ENCODE data around the gene RANBP1. TPM values are rescaled to one million over a fixed set of nuclear protein-coding genes. Genes with fewer than 3 reads are reported as not detected.
A peak's percentile ranks its signal among the peaks of the same experiment; 100 is the strongest.
"Not testable (repeated sequence)": the region's sequence is repeated elsewhere in the genome, so short reads cannot be mapped to it uniquely, and the experiment has no call there.

RANBP1 gene
- 100 to 1,000 TPM; 135 to 205 (median 183) TPM for polyA plus RNA-seq (ENCODE audit: insufficient read length in 4 of 4)

- no peak for DNase-seq (ENCODE audit: low read depth in 4 of 4, low spot score in 3 of 4)
These were observed at the start of gene RANBP1 for GRCh38 chr22:20115691-20116375. Gene RANBP1 (plus strand): TSS chr22:20116104. CDS start chr22:20116185, 81 bp downstream.

- no peak for DNase-seq (ENCODE audit: low read depth in 4 of 4, low spot score in 3 of 4)
These were observed 49.1 kb upstream of the RANBP1 start for GRCh38 chr22:20066617-20067383.

- DNase-seq (ENCODE audit: low read depth in 4 of 4, low spot score in 3 of 4): not testable (repeated sequence)
These were observed 48.6 kb upstream of the RANBP1 start for GRCh38 chr22:20067384-20067682.

GRCh38 chr22:20068640-20069039 is 47.3 kb upstream of the RANBP1 start:
- no peak for DNase-seq (ENCODE audit: low read depth in 4 of 4, low spot score in 3 of 4)

GRCh38 chr22:20069331-20070042 is 46.4 kb upstream of the RANBP1 start:
- no peak for DNase-seq (ENCODE audit: low read depth in 4 of 4, low spot score in 3 of 4)

DNA sequence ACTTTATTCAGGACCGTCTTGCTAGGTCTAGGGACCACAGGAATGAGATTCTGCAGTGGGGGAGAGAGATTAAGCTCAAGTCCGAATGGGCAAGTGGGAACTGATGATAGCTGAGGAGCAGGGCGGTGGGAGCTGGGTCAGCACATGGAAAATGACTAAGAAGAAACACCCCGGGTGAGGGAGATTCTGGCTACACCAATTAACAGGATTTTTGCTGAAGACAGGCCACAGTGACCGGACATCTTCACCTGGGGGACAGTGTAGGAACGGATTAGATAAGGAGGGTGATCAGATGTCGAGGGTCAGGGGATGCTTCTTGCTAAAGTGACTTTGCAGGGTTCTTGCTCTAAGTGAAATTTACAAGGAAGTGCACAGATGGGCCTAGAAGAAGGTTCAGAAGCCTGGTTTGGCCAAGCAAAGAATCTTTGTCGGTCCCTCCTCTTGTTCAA is 44.4 kb upstream of the RANBP1 start:
- no peak for DNase-seq (ENCODE audit: low read depth in 4 of 4, low spot score in 3 of 4)

DNA sequence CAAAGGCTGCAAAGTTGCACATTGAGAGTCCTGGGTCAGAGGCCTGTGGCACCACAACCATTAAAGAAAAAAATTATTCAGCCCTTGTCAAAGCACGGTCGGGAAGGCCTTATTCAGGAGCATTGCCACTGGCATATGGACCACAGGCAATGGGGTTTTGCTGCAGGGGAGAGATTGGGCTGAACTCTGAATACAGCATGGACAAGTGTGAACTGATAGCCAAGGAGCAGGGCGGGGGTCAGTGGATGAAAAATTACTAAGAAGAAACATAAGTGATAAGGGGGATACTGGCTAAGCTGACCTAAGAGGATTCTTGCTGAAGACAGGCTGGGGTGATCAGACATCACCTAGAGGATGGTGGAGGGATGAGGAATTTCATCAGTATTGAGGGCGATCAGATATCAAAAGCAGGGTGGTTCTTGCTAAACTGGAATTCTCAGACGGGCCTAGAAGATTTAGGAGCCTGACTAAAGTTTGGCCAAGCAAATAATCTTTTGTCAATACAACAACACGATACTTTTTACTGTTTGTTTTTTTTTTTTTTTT is 39.2 kb upstream of the RANBP1 start:
- DNase-seq (ENCODE audit: low read depth in 4 of 4, low spot score in 3 of 4): no peak

GRCh38 chr22:20079745-20080444 is 36.0 kb upstream of the RANBP1 start, which contains the start of gene DGCR8:
Gene DGCR8 (plus strand): TSS chr22:20080241. CDS start chr22:20085964, 5,723 bp downstream.
- peak; percentile 87 to 95 (median 92) for DNase-seq (ENCODE audit: low read depth in 4 of 4, low spot score in 3 of 4)

GRCh38 chr22:20080445-20080775 is 35.5 kb upstream of the RANBP1 start:
- DNase-seq (ENCODE audit: low read depth in 4 of 4, low spot score in 3 of 4): peak in 1 of 4 donors; percentile 8

DNA sequence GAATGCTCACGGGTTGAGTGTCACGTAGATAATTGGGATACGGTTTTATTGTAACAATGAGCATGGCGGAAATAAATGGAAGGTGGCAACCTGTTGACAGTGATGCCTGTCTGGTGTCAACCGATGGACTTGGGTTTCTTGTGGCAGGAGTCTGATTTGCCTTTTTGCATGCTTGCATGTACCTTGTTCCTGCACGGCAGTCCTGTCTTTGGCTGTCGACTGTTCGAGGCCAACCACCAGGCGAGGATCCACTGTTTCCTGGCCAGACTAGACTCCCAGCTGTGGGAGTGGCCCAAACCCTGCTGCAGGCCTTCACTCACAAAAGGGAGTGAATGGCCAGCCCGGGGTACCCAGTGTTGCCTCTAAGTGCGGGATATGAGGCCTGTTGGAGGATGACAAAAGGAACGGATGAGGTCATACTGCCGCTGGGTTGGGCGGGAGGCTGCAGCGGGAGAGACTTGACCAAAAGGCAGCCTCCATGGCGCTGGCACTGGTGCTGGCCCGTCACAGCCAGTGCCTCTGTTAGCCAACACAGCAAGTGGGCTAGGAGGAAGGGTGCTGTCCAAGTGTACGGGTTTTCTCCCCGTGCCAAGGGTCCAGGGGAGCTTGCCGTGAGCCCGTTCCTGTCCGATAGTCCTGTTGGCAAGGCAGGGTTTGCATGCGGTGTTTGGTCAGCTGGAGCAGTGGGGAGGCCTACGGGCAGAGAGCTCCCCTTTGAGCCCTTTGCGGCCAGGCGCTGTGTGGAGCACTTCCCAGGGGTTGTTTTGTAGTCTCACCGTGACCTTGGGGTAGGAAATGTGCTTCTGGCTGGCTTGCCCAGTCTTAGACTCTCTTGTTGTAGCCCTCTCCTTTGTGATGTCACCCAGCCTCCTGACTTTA is 34.9 kb upstream of the RANBP1 start:
- peak in 1 of 4 donors; percentile 5 for DNase-seq (ENCODE audit: low read depth in 4 of 4, low spot score in 3 of 4)

GRCh38 chr22:20083157-20083890 is 32.6 kb upstream of the RANBP1 start:
- DNase-seq (ENCODE audit: low read depth in 4 of 4, low spot score in 3 of 4): no peak

DNA sequence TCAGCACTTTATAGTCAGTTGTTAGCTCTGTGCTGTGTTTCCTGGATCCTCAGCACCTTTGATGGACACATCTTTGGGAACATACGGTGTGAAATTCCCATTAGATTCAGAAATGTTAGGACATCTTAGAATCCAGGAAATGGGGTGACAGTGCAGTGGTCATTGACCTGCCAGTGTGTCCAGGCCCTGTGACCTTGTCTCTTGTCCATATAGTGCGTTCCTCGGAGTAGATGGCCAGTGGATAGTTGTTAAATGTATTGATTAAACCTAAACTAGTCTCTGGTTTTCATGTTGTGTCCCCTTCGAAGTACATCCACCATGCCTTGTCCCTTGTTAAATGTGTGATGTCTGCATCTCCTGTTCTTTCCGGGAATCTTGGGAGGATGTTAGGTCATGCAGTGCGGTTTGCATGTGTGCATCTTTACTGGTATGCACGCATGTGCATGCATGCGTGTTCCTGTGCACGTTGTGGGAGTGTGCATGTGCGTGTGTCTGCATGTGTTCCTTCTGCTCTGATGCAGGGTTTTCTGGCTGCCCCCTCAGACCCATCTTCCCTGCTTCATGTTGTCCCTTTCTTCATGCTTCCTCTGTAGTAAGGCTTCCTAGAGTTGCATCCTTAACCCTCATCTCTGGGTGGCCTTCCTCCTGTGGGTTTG is 31.9 kb upstream of the RANBP1 start:
- no peak for DNase-seq (ENCODE audit: low read depth in 4 of 4, low spot score in 3 of 4)

GRCh38 chr22:20084547-20085413 is 31.1 kb upstream of the RANBP1 start:
- no peak for DNase-seq (ENCODE audit: low read depth in 4 of 4, low spot score in 3 of 4)

DNA sequence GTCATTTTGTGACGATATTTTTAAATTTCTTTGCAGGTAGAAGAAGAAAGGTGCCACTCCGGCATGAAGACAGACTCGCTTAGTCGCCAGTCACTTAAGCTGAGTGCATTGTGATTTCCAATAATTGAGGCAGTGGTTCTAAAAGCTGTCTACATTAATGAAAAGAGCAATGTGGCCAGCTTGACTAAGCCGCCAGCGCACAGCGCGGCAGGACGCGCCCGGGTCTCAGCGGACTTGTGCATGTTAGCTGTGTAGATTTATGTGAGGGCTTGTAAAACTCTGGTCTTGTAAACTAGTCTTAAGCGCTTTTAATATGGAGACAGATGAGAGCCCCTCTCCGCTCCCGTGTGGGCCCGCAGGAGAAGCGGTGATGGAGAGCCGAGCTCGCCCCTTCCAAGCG is 30.3 kb upstream of the RANBP1 start:
- no peak for DNase-seq (ENCODE audit: low read depth in 4 of 4, low spot score in 3 of 4)

- DNase-seq (ENCODE audit: low read depth in 4 of 4, low spot score in 3 of 4): no peak
These were observed 29.8 kb upstream of the RANBP1 start for GRCh38 chr22:20086101-20086599.

DNA sequence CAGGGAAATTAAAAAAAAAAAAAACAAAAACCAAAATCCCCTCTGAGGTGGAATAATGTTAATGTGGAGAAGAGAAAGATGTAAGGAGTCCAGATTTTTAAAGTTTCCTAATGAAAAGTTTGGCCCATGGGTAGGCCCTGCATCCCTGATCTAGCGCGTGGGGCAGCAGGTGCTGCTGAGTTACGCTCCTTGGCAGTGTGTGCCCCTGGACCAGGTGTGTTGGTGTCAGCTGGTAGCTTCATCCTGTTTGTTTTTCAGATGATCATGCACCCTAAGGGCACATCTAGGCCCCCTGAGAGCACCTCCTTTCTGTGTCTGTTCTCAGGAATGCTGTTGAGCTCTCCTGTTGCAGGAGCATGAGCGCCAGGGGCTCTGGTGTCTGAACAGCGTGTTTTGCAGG is 29.1 kb upstream of the RANBP1 start:
- DNase-seq (ENCODE audit: low read depth in 4 of 4, low spot score in 3 of 4): no peak
